CD4-positive, alpha-beta T cell treated with Interleukin-17A for 4 hours (primary cell): ENCODE data around the gene AFAP1.
A peak's percentile ranks its signal among the peaks of the same experiment; 100 is the strongest.
"Not testable (repeated sequence)": the region's sequence is repeated elsewhere in the genome, so short reads cannot be mapped to it uniquely, and the experiment has no call there.

Source experiments
- DNase-seq: peaks from one replicate; pipeline ENCODE4 v3.0.0-alpha.2; 2020; ENCODE audit warnings: mixed read lengths

AFAP1 gene

GRCh38 chr4:7944599-7945220, 5.0 kb upstream of the AFAP1 start:
- no peak for DNase-seq

- not testable (repeated sequence) for DNase-seq
These were observed 4.0 kb upstream of the AFAP1 start for GRCh38 chr4:7943688-7944087.

GRCh38 chr4:7943211-7943610, 3.5 kb upstream of the AFAP1 start:
- DNase-seq, result no peak

- no peak for DNase-seq
These were observed 2.4 kb upstream of the AFAP1 start for GRCh38 chr4:7941965-7942496.

- DNase-seq, result no peak
These were observed 1.7 kb upstream of the AFAP1 start for GRCh38 chr4:7941111-7941964.

- DNase-seq, result peak; percentile 43
These were observed 868 bp downstream of the AFAP1 start for GRCh38 chr4:7938609-7939376.

- DNase-seq, result no peak
These were observed 1.4 kb downstream of the AFAP1 start for GRCh38 chr4:7938266-7938608.

- DNase-seq, result no peak
These were observed 2.7 kb downstream of the AFAP1 start for GRCh38 chr4:7937006-7937405.

- no peak for DNase-seq
These were observed 5.8 kb downstream of the AFAP1 start for GRCh38 chr4:7933651-7934510.

- DNase-seq, result no peak
These were observed 7.4 kb downstream of the AFAP1 start for GRCh38 chr4:7932287-7932686.

GRCh38 chr4:7929118-7929951, 10.3 kb downstream of the AFAP1 start:
- no peak for DNase-seq

- no peak for DNase-seq
These were observed 10.9 kb downstream of the AFAP1 start for GRCh38 chr4:7928711-7929110.

GRCh38 chr4:7926822-7927221, 12.8 kb downstream of the AFAP1 start:
- DNase-seq, result no peak

GRCh38 chr4:7924570-7924969, 15.1 kb downstream of the AFAP1 start:
- DNase-seq, result no peak

- no peak for DNase-seq
These were observed 15.5 kb downstream of the AFAP1 start for GRCh38 chr4:7924163-7924562.

GRCh38 chr4:7922466-7922865, 17.2 kb downstream of the AFAP1 start:
- no peak for DNase-seq

- DNase-seq, result no peak
These were observed 20.7 kb downstream of the AFAP1 start for GRCh38 chr4:7918981-7919380.

- DNase-seq, result not testable (repeated sequence)
These were observed 21.5 kb downstream of the AFAP1 start for GRCh38 chr4:7918187-7918586.

- no peak for DNase-seq
These were observed 22.0 kb downstream of the AFAP1 start for GRCh38 chr4:7917669-7918068.

GRCh38 chr4:7915875-7916242, 23.8 kb downstream of the AFAP1 start:
- DNase-seq, result peak; percentile 14

GRCh38 chr4:7912826-7913225, 26.8 kb downstream of the AFAP1 start:
- DNase-seq, result no peak
